SU-DHL-6 (cell line): ENCODE measurements around the gene NFYA.

Source experiments
- H2AFZ ChIP-seq: fragments of 200-600 bp; sonication (generic); 2 replicates; pipeline ENCODE4 v1.6.1; 2014; ENCODE audit warnings: low read depth, mild to moderate bottlenecking, moderate library complexity, mixed read lengths, antibody characterized with exemption, low read length; ENCODE audit not compliant: severe bottlenecking
- H3F3A ChIP-seq: fragments of 200-600 bp; shearing (Covaris generic); 2 replicates; pipeline ENCODE4 v1.6.0; 2016; ENCODE audit warnings: antibody characterized with exemption, mild to moderate bottlenecking; ENCODE audit not compliant: insufficient read depth
- H3K27ac ChIP-seq: fragments of 200-600 bp; sonication (generic); 2 replicates; pipeline ENCODE4 v1.5.1; 2016; ENCODE audit warnings: low read depth, mild to moderate bottlenecking, low read length, moderate library complexity, mixed read lengths
- H3K27me3 ChIP-seq: fragments of 200-600 bp; sonication (generic), shearing (Covaris generic); 2 replicates; pipeline ENCODE4 v1.6.0; 2014; ENCODE audit warnings: mild to moderate bottlenecking, low read length
- H3K36me3 ChIP-seq: fragments of 200-600 bp; sonication (generic); 2 replicates; pipeline ENCODE4 v1.6.1; 2014; ENCODE audit warnings: mild to moderate bottlenecking, low read length, mixed read lengths
- H3K4me2 ChIP-seq: fragments of 300-600, 200-600 bp; shearing (Covaris generic), sonication (generic); 2 replicates; pipeline ENCODE4 v1.6.0; 2014; ENCODE audit warnings: low read length, low read depth, mild to moderate bottlenecking; ENCODE audit not compliant: poor library complexity, severe bottlenecking
- H3K4me3 ChIP-seq: fragments of 200-600 bp; sonication (generic); 2 replicates; pipeline ENCODE4 v1.5.1; 2014; ENCODE audit warnings: antibody characterized with exemption, low read length, mild to moderate bottlenecking, mixed read lengths; ENCODE audit not compliant: insufficient read depth, poor library complexity, severe bottlenecking
- H3K79me2 ChIP-seq: fragments of 200-600 bp; sonication (generic); 2 replicates; pipeline ENCODE4 v1.6.1; 2014; ENCODE audit warnings: mild to moderate bottlenecking, low read length, moderate library complexity; ENCODE audit not compliant: insufficient read depth
- H3K9ac ChIP-seq: fragments of 200-600 bp; sonication (generic); 2 replicates; pipeline ENCODE4 v1.7.0; 2014; ENCODE audit warnings: mild to moderate bottlenecking, low read length
- H3K9me2 ChIP-seq: fragments of 200-600 bp; sonication (generic); replicated peaks from 2 replicates; pipeline ENCODE4 v1.6.1; 2014; ENCODE audit warnings: low read length; ENCODE audit not compliant: insufficient read depth
- H3K9me3 ChIP-seq: fragments of 200-600 bp; sonication (generic); 2 replicates; pipeline ENCODE4 v1.6.1; 2014; ENCODE audit warnings: low read length, mixed read lengths; ENCODE audit not compliant: insufficient read depth
- H4K20me1 ChIP-seq: fragments of 200-600 bp; sonication (generic); 2 replicates; pipeline ENCODE4 v1.6.1; 2014; ENCODE audit warnings: low read depth, mild to moderate bottlenecking, antibody characterized with exemption, low read length, moderate library complexity, mixed read lengths
- CTCF ChIP-seq: fragments of 200-600 bp; sonication (generic); IDR thresholded peaks from one replicate; pipeline ENCODE4 v1.5.1; 2017; ENCODE audit warnings: antibody characterized with exemption, mild to moderate bottlenecking, low read length, moderate library complexity; ENCODE audit not compliant: insufficient read depth, poor library complexity, severe bottlenecking
- EZH2phosphoT487 ChIP-seq: fragments of 200-600 bp; sonication (generic), shearing (Covaris generic); conservative IDR thresholded peaks from 2 replicates; pipeline ENCODE4 v1.6.1; 2018; ENCODE audit warnings: mild to moderate bottlenecking, antibody characterized with exemption, low read length, moderate library complexity, mixed read lengths

Gene NFYA

GRCh38 chr6:41059556-41059955 lies 13.2 kb upstream of the NFYA start:
- Histone ChIP-seq H3K27me3 (no peaks in the 10 kb centered on the region), H4K20me1 (no peaks in the 10 kb centered on the region), H3K9ac (no peak overlapping the region), H3K79me2 (no peaks in the 10 kb centered on the region), H3K9me2 (no peaks in the 10 kb centered on the region), H2AFZ (no peak overlapping the region), H3K36me3 (peaks cover 12% of the 10 kb centered on the region; the same call in 1 of the 2 replicates), H3K9me3 (no peaks in the 10 kb centered on the region), H3F3A (peaks cover 7% of the 10 kb centered on the region; the same call in 1 of the 2 replicates), H3K4me3 (no peak overlapping the region), H3K27ac (no peak overlapping the region), H3K4me2 (no peak overlapping the region)
- TF ChIP-seq EZH2phosphoT487, result no peak
- no peak for TF ChIP-seq CTCF

- no peak overlapping the region for H3K4me2 ChIP-seq
- H3F3A ChIP-seq, result peaks cover 7% of the 10 kb centered on the region; the same call in 1 of the 2 replicates
- H3K9me3 ChIP-seq, result no peaks in the 10 kb centered on the region
- H3K27me3 ChIP-seq, result no peaks in the 10 kb centered on the region
- H3K36me3 ChIP-seq, result peaks cover 27% of the 10 kb centered on the region
- no peak overlapping the region for H2AFZ ChIP-seq
- H3K9me2 ChIP-seq, result no peaks in the 10 kb centered on the region
- 0 out of 2 replicates have a peak, but pooled peaks cover 4% of the 10 kb centered on the region for H3K79me2 ChIP-seq
- no peak overlapping the region for H3K4me3 ChIP-seq
- TF ChIP-seq CTCF (no peak), EZH2phosphoT487 (no peak)
- H4K20me1 ChIP-seq, result no peaks in the 10 kb centered on the region
- H3K9ac ChIP-seq, result no peak overlapping the region
- no peak overlapping the region for H3K27ac ChIP-seq
These were observed 11.5 kb upstream of the NFYA start for GRCh38 chr6:41061196-41061726.

- Histone ChIP-seq H4K20me1 (no peaks in the 10 kb centered on the region), H2AFZ (no peak overlapping the region), H3K4me3 (no peak overlapping the region), H3K79me2 (0 out of 2 replicates have a peak, but pooled peaks cover 4% of the 10 kb centered on the region), H3K36me3 (peaks cover 32% of the 10 kb centered on the region), H3K27ac (no peak overlapping the region), H3K9ac (no peak overlapping the region), H3K9me3 (no peaks in the 10 kb centered on the region), H3K4me2 (no peak overlapping the region), H3K27me3 (no peaks in the 10 kb centered on the region), H3F3A (peaks cover 9% of the 10 kb centered on the region; the same call in 1 of the 2 replicates), H3K9me2 (no peaks in the 10 kb centered on the region)
- TF ChIP-seq CTCF (no peak), EZH2phosphoT487 (no peak)
These were observed 10.7 kb upstream of the NFYA start for GRCh38 chr6:41062056-41062455.
